SJSA1 (cell line): Measurements from ENCODE around the gene ABHD16B. TPM values are rescaled to one million over a fixed set of nuclear protein-coding genes. Genes with fewer than 3 reads are reported as not detected.

ENCODE experiments used
- DNase-seq, 2 experiments: peaks; one replicate each; pipeline ENCODE4 v3.0.0-alpha.2; 2015 to 2020; ENCODE audit warnings: low spot score in 2 of 2, low read depth in 1 of 2
- H3K27ac ChIP-seq: fragments of 250-450 bp; sonication (Bioruptor Pico); 2 replicates; pipeline ENCODE4 v1.5.1; 2020; ENCODE audit warnings: mild to moderate bottlenecking, moderate library complexity
- H3K27me3 ChIP-seq: fragments of 250-450 bp; sonication (Bioruptor Pico); replicated peaks from 2 replicates; pipeline ENCODE4 v1.5.1; 2020; ENCODE audit warnings: mild to moderate bottlenecking, moderate library complexity
- H3K36me3 ChIP-seq: fragments of 250-450 bp; sonication (Bioruptor Pico); 2 replicates; pipeline ENCODE4 v1.5.1; 2020; ENCODE audit warnings: mild to moderate bottlenecking
- H3K4me1 ChIP-seq: fragments of 250-450 bp; sonication (Bioruptor Pico); replicated peaks from 2 replicates; pipeline ENCODE4 v1.6.1; 2021; ENCODE audit warnings: mild to moderate bottlenecking
- H3K4me3 ChIP-seq: fragments of 250-450 bp; sonication (Bioruptor Pico); 2 replicates; pipeline ENCODE4 v1.5.1; 2020; ENCODE audit warnings: mild to moderate bottlenecking
- H3K9me3 ChIP-seq: fragments of 250-450 bp; sonication (Bioruptor Pico); replicated peaks from 2 replicates; pipeline ENCODE4 v1.5.1; 2020; ENCODE audit warnings: mild to moderate bottlenecking
- total RNA-seq: library from RNA; depleted of rRNA; stranded (reverse); fragments of >200 nt; shearing (Covaris generic); gene quantifications from 2 replicates; pipeline ENCODE4 v1.2.3, GENCODE V29; 2014

The ABHD16B gene
- total RNA-seq, 1 experiment from 2014 or later, result not detected

- Histone ChIP-seq H3K4me3 (no peak overlapping the region), H3K4me1 (peaks cover 18% of the 10 kb centered on the region)
Observed at GRCh38 chr20:63855363-63856097, 5.8 kb upstream of the ABHD16B start.

GRCh38 chr20:63856098-63856511, 5.2 kb upstream of the ABHD16B start:
- no peak for DNase-seq
- Histone ChIP-seq H3K36me3 (peaks cover 5% of the 10 kb centered on the region), H3K27ac (no peak overlapping the region), H3K4me3 (no peak overlapping the region), H3K4me1 (peaks cover 18% of the 10 kb centered on the region), H3K9me3 (no peaks in the 10 kb centered on the region), H3K27me3 (no peaks in the 10 kb centered on the region)

More at GRCh38 chr20:63855363-63856097, 5.8 kb upstream of the ABHD16B start:
- no peaks in the 10 kb centered on the region for H3K27me3 ChIP-seq
- no peaks in the 10 kb centered on the region for H3K9me3 ChIP-seq
- DNase-seq, result no peak
- no peaks in the 10 kb centered on the region for H3K36me3 ChIP-seq
- H3K27ac ChIP-seq, result no peak overlapping the region

GRCh38 chr20:63857764-63858392, 3.4 kb upstream of the ABHD16B start:
- H3K36me3 ChIP-seq, result peaks cover 18% of the 10 kb centered on the region
- no peak for DNase-seq
- peaks cover 18% of the 10 kb centered on the region for H3K4me1 ChIP-seq
- H3K27ac ChIP-seq, result no peak overlapping the region
- H3K9me3 ChIP-seq, result no peaks in the 10 kb centered on the region
- H3K4me3 ChIP-seq, result no peak overlapping the region
- H3K27me3 ChIP-seq, result no peaks in the 10 kb centered on the region

- H3K36me3 ChIP-seq, result peaks cover 24% of the 10 kb centered on the region
- no peak overlapping the region for H3K4me3 ChIP-seq
- H3K27me3 ChIP-seq, result no peaks in the 10 kb centered on the region
- no peak overlapping the region for H3K27ac ChIP-seq
- DNase-seq, result no peak
- H3K4me1 ChIP-seq, result peaks cover 15% of the 10 kb centered on the region
- H3K9me3 ChIP-seq, result no peaks in the 10 kb centered on the region
Observed at GRCh38 chr20:63858393-63859165, 2.7 kb upstream of the ABHD16B start.

- no peak overlapping the region for H3K4me3 ChIP-seq
- H3K27me3 ChIP-seq, result no peaks in the 10 kb centered on the region
- peaks cover 15% of the 10 kb centered on the region for H3K4me1 ChIP-seq
- peaks cover 29% of the 10 kb centered on the region for H3K36me3 ChIP-seq
- DNase-seq, result no peak
- H3K27ac ChIP-seq, result no peak overlapping the region
- no peaks in the 10 kb centered on the region for H3K9me3 ChIP-seq
Observed at GRCh38 chr20:63859166-63859699, 2.1 kb upstream of the ABHD16B start.

- peaks cover 8% of the 10 kb centered on the region for H3K4me1 ChIP-seq
- peaks cover 33% of the 10 kb centered on the region for H3K36me3 ChIP-seq
- DNase-seq, result no peak
- H3K27me3 ChIP-seq, result no peaks in the 10 kb centered on the region
- H3K4me3 ChIP-seq, result no peak overlapping the region
- no peaks in the 10 kb centered on the region for H3K9me3 ChIP-seq
- H3K27ac ChIP-seq, result no peak overlapping the region
Observed at GRCh38 chr20:63860325-63861051, 810 bp upstream of the ABHD16B start.

- H3K4me3 ChIP-seq, result no peak overlapping the region
- H3K36me3 ChIP-seq, result peaks cover 38% of the 10 kb centered on the region
- H3K27me3 ChIP-seq, result no peaks in the 10 kb centered on the region
- H3K27ac ChIP-seq, result no peak overlapping the region
- DNase-seq, result no peak
- no peaks in the 10 kb centered on the region for H3K9me3 ChIP-seq
- peaks cover 14% of the 10 kb centered on the region for H3K4me1 ChIP-seq
Observed at GRCh38 chr20:63861981-63862901, 943 bp downstream of the ABHD16B start.

GRCh38 chr20:63863021-63863797, 1.9 kb downstream of the ABHD16B start:
- Histone ChIP-seq H3K27ac (peak overlapping the region; percentile 22), H3K4me3 (peak overlapping the region; percentile 83; the same call in 1 of the 2 replicates), H3K27me3 (no peaks in the 10 kb centered on the region), H3K36me3 (peaks cover 40% of the 10 kb centered on the region), H3K4me1 (peaks cover 14% of the 10 kb centered on the region), H3K9me3 (no peaks in the 10 kb centered on the region)
- DNase-seq, result no peak

GRCh38 chr20:63863798-63864544, 2.7 kb downstream of the ABHD16B start:
- peak; percentile 72 to 76 for DNase-seq
- peaks cover 48% of the 10 kb centered on the region for H3K36me3 ChIP-seq
- H3K4me3 ChIP-seq, result peak overlapping the region; percentile 83
- peaks cover 14% of the 10 kb centered on the region for H3K4me1 ChIP-seq
- no peaks in the 10 kb centered on the region for H3K9me3 ChIP-seq
- H3K27me3 ChIP-seq, result no peaks in the 10 kb centered on the region
- peak overlapping the region; percentile 22 for H3K27ac ChIP-seq

- Histone ChIP-seq H3K27me3 (no peaks in the 10 kb centered on the region), H3K4me3 (peak overlapping the region; percentile 83), H3K4me1 (peaks cover 14% of the 10 kb centered on the region), H3K9me3 (no peaks in the 10 kb centered on the region), H3K27ac (peak overlapping the region; percentile 22), H3K36me3 (peaks cover 54% of the 10 kb centered on the region)
- no peak for DNase-seq
Observed at GRCh38 chr20:63864545-63864977, 3.3 kb downstream of the ABHD16B start.

- Histone ChIP-seq H3K27ac (peak within 1 kb of the TSS; percentile 70), H3K36me3 (peaks cover 59% of the 10 kb centered on the region), H3K9me3 (no peaks in the 10 kb centered on the region), H3K27me3 (no peaks in the 10 kb centered on the region), H3K4me1 (peaks cover 14% of the 10 kb centered on the region), H3K4me3 (peak within 1 kb of the TSS; percentile 83)
- DNase-seq, result peak; percentile 95 to 98
Observed at GRCh38 chr20:63864978-63865640, 3.8 kb downstream of the ABHD16B start, which contains the start of gene TPD52L2. TSS of gene TPD52L2 (plus strand) at chr20:63865270. CDS start at chr20:63865366, 96 bp downstream.
